ENCODE data around the gene REEP6. TPM values are rescaled to one million over a fixed set of nuclear protein-coding genes. Genes with fewer than 3 reads are reported as not detected.
"Not testable (repeated sequence)": the region's sequence is repeated elsewhere in the genome, so short reads cannot be mapped to it uniquely, and the experiment has no call there.

Gene REEP6
- total RNA-seq, 1 experiment from 2014 or later = 10.5 TPM

DNA sequence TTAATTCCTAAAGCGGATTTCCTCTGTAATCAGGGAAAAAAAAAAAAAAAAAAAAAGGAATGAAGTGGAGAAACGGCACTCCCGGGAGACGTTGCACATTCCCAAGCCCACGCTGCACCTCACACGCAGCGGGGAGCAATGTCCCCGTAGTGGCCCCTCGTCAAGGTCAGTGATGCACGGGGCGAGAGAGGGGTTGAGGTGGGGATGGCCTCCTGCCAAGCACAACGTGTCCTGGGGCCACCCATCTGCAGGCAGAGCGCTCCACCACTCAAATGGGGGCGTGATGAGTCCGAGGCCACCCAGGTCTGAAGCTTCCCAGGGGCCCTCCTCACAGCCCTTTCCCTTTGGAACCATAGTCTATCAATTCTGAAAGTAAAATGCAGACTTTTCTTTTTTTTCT lies 48.0 kb downstream of the REEP6 start:
- no peak overlapping the region for H4K91ac ChIP-seq (ENCODE audit: insufficient read length, low read depth, low read length)
- no peak overlapping the region; the same call in 1 of the 2 replicates for H3K14ac ChIP-seq (ENCODE audit: insufficient read depth, low read length)
- H2BK5ac ChIP-seq (ENCODE audit: insufficient read length, low read length) = no peak overlapping the region
- H4K5ac ChIP-seq (ENCODE audit: insufficient read length, low read depth, low read length) = no peak overlapping the region
- Mint-ChIP-seq H3K4me3 (no peak overlapping the region), H3K4me1 (peaks cover 4 to 5% of the 10 kb centered on the region in 2 experiments), H3K27ac (no peak overlapping the region), H3K27me3 (ENCODE audit: low read depth) (peaks cover 51% of the 10 kb centered on the region), H3K9me3 (no peaks in the 10 kb centered on the region), H3K36me3 (ENCODE audit: insufficient read depth in 1 of 3, low read depth in 3 of 3) (no peaks in the 10 kb centered on the region)
- H3T11ph ChIP-seq (ENCODE audit: low read length) = no peak overlapping the region
- no peaks in the 10 kb centered on the region for H3K79me2 ChIP-seq (ENCODE audit: insufficient read depth, low read length)
- no peak overlapping the region for H3K4ac ChIP-seq (ENCODE audit: low read depth, low read length)
- WGBS (ENCODE audit: extremely low coverage, insufficient read length, low lambda C conversion rate) = no CpG with 5 or more reads among the region's 15 CpGs
- H2AFZ ChIP-seq (ENCODE audit: low read length) = no peak overlapping the region
- no peaks in the 10 kb centered on the region for H3K9me3 ChIP-seq (ENCODE audit: control insufficient read depth, low read depth, low read length)
- no peak overlapping the region for H2BK20ac ChIP-seq (ENCODE audit: low read depth, low read length, poor library complexity, severe bottlenecking)
- H3K18ac ChIP-seq (ENCODE audit: insufficient read length, low read depth, low read length) = no peak overlapping the region
- no peaks in the 10 kb centered on the region for H3K23me2 ChIP-seq (ENCODE audit: insufficient read length, low read depth, low read length, poor library complexity, severe bottlenecking)
- no peak overlapping the region for H3K4me2 ChIP-seq (ENCODE audit: insufficient read depth, insufficient read length, low read length)
- DNase-seq = no peak
- no peak overlapping the region for H4K8ac ChIP-seq (replicated peaks; ENCODE audit: insufficient read length, low read depth, low read length)
- no peak overlapping the region for H3K56ac ChIP-seq (ENCODE audit: insufficient read length, low read depth, low read length)
- H3K9ac ChIP-seq (ENCODE audit: extremely low read depth, insufficient read length, low read length) = no peak overlapping the region
- H3K4me1 ChIP-seq (ENCODE audit: insufficient read depth, low read length) = no peaks in the 10 kb centered on the region
- TF ChIP-seq, protein P1, sequence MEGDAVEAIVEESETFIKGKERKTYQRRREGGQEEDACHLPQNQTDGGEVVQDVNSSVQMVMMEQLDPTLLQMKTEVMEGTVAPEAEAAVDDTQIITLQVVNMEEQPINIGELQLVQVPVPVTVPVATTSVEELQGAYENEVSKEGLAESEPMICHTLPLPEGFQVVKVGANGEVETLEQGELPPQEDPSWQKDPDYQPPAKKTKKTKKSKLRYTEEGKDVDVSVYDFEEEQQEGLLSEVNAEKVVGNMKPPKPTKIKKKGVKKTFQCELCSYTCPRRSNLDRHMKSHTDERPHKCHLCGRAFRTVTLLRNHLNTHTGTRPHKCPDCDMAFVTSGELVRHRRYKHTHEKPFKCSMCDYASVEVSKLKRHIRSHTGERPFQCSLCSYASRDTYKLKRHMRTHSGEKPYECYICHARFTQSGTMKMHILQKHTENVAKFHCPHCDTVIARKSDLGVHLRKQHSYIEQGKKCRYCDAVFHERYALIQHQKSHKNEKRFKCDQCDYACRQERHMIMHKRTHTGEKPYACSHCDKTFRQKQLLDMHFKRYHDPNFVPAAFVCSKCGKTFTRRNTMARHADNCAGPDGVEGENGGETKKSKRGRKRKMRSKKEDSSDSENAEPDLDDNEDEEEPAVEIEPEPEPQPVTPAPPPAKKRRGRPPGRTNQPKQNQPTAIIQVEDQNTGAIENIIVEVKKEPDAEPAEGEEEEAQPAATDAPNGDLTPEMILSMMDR (conservative IDR thresholded peaks at IDR 0.05) = no peak
- H2BK15ac ChIP-seq (ENCODE audit: low read depth, low read length) = no peak overlapping the region
- no peak overlapping the region for H2AK5ac ChIP-seq (ENCODE audit: insufficient read length, low read length)
- H2BK12ac ChIP-seq (ENCODE audit: insufficient read length, low read depth, low read length) = no peak overlapping the region
- no peaks in the 10 kb centered on the region for H3K79me1 ChIP-seq (ENCODE audit: insufficient read depth, low read depth, low read length, poor library complexity, severe bottlenecking)
- H3K27me3 ChIP-seq (ENCODE audit: insufficient read depth, low read length) = no peaks in the 10 kb centered on the region
- H4K20me1 ChIP-seq (ENCODE audit: control insufficient read depth, insufficient read depth, insufficient read length) = no peaks in the 10 kb centered on the region
- H3K23ac ChIP-seq (ENCODE audit: insufficient read length, low read depth, low read length) = no peak overlapping the region
- H2BK120ac ChIP-seq (ENCODE audit: low read depth, low read length, poor library complexity, severe bottlenecking) = no peak overlapping the region
- no peak overlapping the region for H3K27ac ChIP-seq (ENCODE audit: insufficient read length, low read depth, low read length)

DNA sequence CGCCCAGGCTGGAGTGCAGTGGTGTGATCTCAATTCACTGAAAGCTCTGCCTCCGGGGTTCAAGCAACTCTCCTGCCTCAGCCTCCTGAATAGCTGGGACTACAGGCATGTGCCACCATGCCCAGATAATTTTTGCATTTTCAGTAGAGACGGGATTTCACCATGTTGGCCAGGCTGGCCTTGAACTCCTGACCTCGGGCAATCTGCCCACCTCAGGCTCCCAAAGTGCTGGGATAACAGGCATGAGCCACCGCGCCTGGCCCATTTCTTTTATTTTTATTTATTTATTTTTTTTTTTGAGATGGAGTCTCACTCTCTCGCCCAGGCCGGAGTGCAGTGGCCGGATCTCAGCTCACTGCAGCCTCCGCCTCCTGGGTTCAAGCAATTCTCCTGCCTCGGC lies 48.8 kb downstream of the REEP6 start:
- not testable (repeated sequence) for H4K5ac ChIP-seq (ENCODE audit: insufficient read length, low read depth, low read length); H2AK5ac ChIP-seq (ENCODE audit: insufficient read length, low read length); H3K23ac ChIP-seq (ENCODE audit: insufficient read length, low read depth, low read length); H3K14ac ChIP-seq (ENCODE audit: insufficient read depth, low read length); H2BK120ac ChIP-seq (ENCODE audit: low read depth, low read length, poor library complexity, severe bottlenecking); H3K9me3 ChIP-seq (ENCODE audit: control insufficient read depth, low read depth, low read length); H4K20me1 ChIP-seq (ENCODE audit: control insufficient read depth, insufficient read depth, insufficient read length); H2AFZ ChIP-seq (ENCODE audit: low read length); H3K4me1 Mint-ChIP-seq; H3T11ph ChIP-seq (ENCODE audit: low read length); H2BK5ac ChIP-seq (ENCODE audit: insufficient read length, low read length); H4K8ac ChIP-seq (replicated peaks; ENCODE audit: insufficient read length, low read depth, low read length); H3K27me3 ChIP-seq (ENCODE audit: insufficient read depth, low read length); H3K4me2 ChIP-seq (ENCODE audit: insufficient read depth, insufficient read length, low read length); H2BK15ac ChIP-seq (ENCODE audit: low read depth, low read length); H2BK12ac ChIP-seq (ENCODE audit: insufficient read length, low read depth, low read length); H3K18ac ChIP-seq (ENCODE audit: insufficient read length, low read depth, low read length); H3K79me2 ChIP-seq (ENCODE audit: insufficient read depth, low read length); H3K23me2 ChIP-seq (ENCODE audit: insufficient read length, low read depth, low read length, poor library complexity, severe bottlenecking); H3K36me3 Mint-ChIP-seq (ENCODE audit: insufficient read depth in 1 of 3, low read depth in 3 of 3); H2BK20ac ChIP-seq (ENCODE audit: low read depth, low read length, poor library complexity, severe bottlenecking); H3K56ac ChIP-seq (ENCODE audit: insufficient read length, low read depth, low read length); H3K27ac Mint-ChIP-seq; H3K79me1 ChIP-seq (ENCODE audit: insufficient read depth, low read depth, low read length, poor library complexity, severe bottlenecking); H4K91ac ChIP-seq (ENCODE audit: insufficient read length, low read depth, low read length); H3K27ac ChIP-seq (ENCODE audit: insufficient read length, low read depth, low read length); DNase-seq; H3K9ac ChIP-seq (ENCODE audit: extremely low read depth, insufficient read length, low read length); H3K4me1 ChIP-seq (ENCODE audit: insufficient read depth, low read length); H3K9me3 Mint-ChIP-seq; H3K4me3 Mint-ChIP-seq; H3K4ac ChIP-seq (ENCODE audit: low read depth, low read length)
- H3K27me3 Mint-ChIP-seq (ENCODE audit: low read depth) = peaks cover 58% of the 10 kb centered on the region
- no CpG with 5 or more reads among the region's 11 CpGs for WGBS (ENCODE audit: extremely low coverage, insufficient read length, low lambda C conversion rate)
